ENCODE data around the gene STPG4.
A peak's percentile ranks its signal among the peaks of the same experiment; 100 is the strongest.

The STPG4 gene

DNA sequence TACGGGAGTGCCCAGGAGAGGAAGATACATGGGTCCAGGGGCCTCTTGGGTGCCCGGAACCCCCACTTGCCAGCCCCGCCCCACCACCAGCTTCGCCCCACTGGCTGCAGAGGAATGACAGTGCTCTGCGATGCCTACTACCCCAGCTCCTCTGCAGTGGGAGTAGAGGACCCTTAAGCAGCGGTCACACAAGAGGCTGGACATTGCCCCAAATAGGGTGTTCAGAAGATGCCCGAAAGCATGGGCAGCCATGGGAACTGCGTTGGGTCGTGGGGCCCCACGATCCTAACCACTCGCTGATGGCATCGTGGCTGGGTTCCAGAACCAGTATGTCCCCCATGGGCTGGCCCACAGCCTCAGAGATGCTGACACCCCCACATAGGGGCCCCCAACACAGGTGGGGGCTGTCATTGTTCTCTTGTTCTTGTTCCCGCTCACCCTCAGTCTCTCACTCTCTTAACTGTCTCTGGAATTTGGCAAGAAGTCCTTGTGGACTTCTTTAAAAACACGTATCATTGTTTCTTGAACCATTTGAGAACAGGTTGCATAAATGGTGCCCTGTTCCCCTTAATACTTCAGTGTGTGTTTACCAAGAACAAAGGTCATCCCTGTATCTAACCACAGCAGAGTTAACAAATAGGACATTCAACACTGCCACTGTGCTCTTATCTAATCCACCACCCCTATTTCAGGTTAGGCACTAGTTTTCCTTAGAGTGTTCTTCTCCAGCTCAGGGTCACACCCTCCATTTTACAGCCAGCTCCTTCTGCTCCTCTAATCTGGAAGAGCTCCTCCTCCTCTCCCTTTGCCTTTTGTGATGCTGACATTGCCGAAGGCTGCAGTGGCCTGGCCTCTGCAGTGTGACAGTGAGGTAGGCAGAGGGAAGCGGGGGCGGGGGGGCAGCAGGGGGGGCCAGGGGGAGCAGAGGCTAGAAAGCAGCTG is 76.3 kb downstream of the STPG4 start:
- WGBS: 94% methylated on average over 17 of the region's 17 CpGs
- no peak overlapping the region for H3K9ac ChIP-seq (ENCODE audit: low read length)

DNA sequence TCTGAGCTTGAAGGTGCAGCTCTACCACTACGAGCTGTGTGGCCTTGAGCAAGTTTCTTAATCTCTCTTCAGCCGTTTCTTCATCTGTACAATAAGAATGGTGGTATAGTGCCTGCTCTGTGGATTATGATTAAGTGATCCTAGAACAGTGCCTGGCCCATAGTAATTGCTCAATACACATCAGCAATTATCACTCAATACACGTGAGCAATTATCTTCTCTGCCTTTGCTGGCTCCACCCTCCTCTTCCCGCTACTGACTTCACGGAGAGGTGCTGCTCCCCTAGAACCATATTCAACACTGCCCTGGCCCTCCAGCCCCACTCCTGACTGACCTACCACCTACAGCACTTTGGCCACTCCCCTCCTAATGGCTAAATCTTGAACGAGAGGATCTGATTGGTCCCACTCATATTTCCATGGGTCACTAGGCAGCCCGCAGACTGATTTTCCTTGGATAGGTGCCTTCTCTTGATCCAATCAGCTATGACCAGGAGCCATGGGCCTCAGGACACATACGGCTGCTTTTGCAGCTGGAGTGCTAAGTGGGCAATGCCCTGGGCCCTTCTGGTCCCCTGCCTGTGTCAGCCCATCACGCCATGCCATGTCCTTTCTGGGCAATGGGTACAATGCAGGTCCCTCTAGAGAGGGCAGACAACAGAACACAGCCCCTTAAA is 77.5 kb downstream of the STPG4 start:
- H2BK120ac ChIP-seq (ENCODE audit: low read depth, low read length): peak overlapping the region; percentile 75
- H3K27ac ChIP-seq (ENCODE audit: low read length, poor library complexity, severe bottlenecking): peak overlapping the region; percentile 95
- H2AFZ ChIP-seq (ENCODE audit: low read depth, low read length): no peak overlapping the region
- WGBS: 89% methylated on average over 8 of the region's 9 CpGs
- peaks cover 18 to 30% of the 10 kb centered on the region in 2 experiments for H3K36me3 ChIP-seq (ENCODE audit: control insufficient read depth in 1 of 2, insufficient read depth in 2 of 2, low read depth in 1 of 2, low read length in 2 of 2)
- H3K23ac ChIP-seq (ENCODE audit: low read length in 2 of 2): no peak overlapping the region
- H3K4me1 ChIP-seq (ENCODE audit: control insufficient read depth, insufficient read depth, low read depth, low read length): peaks cover 36% of the 10 kb centered on the region
- H4K91ac ChIP-seq (ENCODE audit: low read length): peak overlapping the region; percentile 95
- no peak overlapping the region for H3K4me2 ChIP-seq (ENCODE audit: low read length, poor library complexity, severe bottlenecking)
- H2BK12ac ChIP-seq (ENCODE audit: low read length in 2 of 2): peak overlapping the region; percentile 96 to 98
- no peak overlapping the region for H3K4me3 ChIP-seq (ENCODE audit: insufficient read depth in 1 of 2, low read depth in 1 of 2, low read length in 2 of 2)
- H2BK5ac ChIP-seq (ENCODE audit: low read depth, low read length, poor library complexity, severe bottlenecking): peak overlapping the region; percentile 76
- H3K9ac ChIP-seq (ENCODE audit: low read length): no peak overlapping the region
- H3K27me3 ChIP-seq (ENCODE audit: control insufficient read depth in 1 of 2, insufficient read depth in 1 of 2, low read length in 2 of 2): no peaks in the 10 kb centered on the region
- peak overlapping the region; percentile 95 for H2BK15ac ChIP-seq (ENCODE audit: low read depth, poor library complexity, severe bottlenecking)
- peak overlapping the region; percentile 98 for H2AK5ac ChIP-seq (ENCODE audit: low read length, severe bottlenecking)
- H3K4ac ChIP-seq (ENCODE audit: low read depth in 1 of 2, low read length in 2 of 2): peak overlapping the region; percentile 56 to 92
- H3K9me3 ChIP-seq (ENCODE audit: control insufficient read depth, low read length): no peaks in the 10 kb centered on the region
- H3K79me1 ChIP-seq (replicated peaks; ENCODE audit: low read length, poor library complexity, severe bottlenecking): peaks cover 4% of the 10 kb centered on the region
- DNase-seq: no peak
- peak overlapping the region; percentile 95 to 97 for H3K18ac ChIP-seq (ENCODE audit: low read depth in 1 of 2, low read length in 2 of 2)
- H4K8ac ChIP-seq (ENCODE audit: low read length): peak overlapping the region; percentile 89
- peak overlapping the region in 1 of 2 experiments; percentile 83 for H3K14ac ChIP-seq (ENCODE audit: low read length in 2 of 2)

More for the DNA sequence above, 76.3 kb downstream of the STPG4 start:
- peak overlapping the region; percentile 14 to 61 for H2BK12ac ChIP-seq (ENCODE audit: low read length in 2 of 2)
- no peaks in the 10 kb centered on the region for H3K79me1 ChIP-seq (replicated peaks; ENCODE audit: low read length, poor library complexity, severe bottlenecking)
- peak overlapping the region; percentile 37 for H2BK120ac ChIP-seq (ENCODE audit: low read depth, low read length)
- H3K4me3 ChIP-seq (ENCODE audit: insufficient read depth in 1 of 2, low read depth in 1 of 2, low read length in 2 of 2): peak overlapping the region in 1 of 2 experiments; percentile 2
- H2BK5ac ChIP-seq (ENCODE audit: low read depth, low read length, poor library complexity, severe bottlenecking): no peak overlapping the region
- H3K4me2 ChIP-seq (ENCODE audit: low read length, poor library complexity, severe bottlenecking): no peak overlapping the region
- no peak overlapping the region for H3K23ac ChIP-seq (ENCODE audit: low read length in 2 of 2)
- H4K8ac ChIP-seq (ENCODE audit: low read length): no peak overlapping the region
- H2AK5ac ChIP-seq (ENCODE audit: low read length, severe bottlenecking): peak overlapping the region; percentile 98
- H3K4ac ChIP-seq (ENCODE audit: low read depth in 1 of 2, low read length in 2 of 2): peak overlapping the region; percentile 49 to 60
- no peak overlapping the region for H2AFZ ChIP-seq (ENCODE audit: low read depth, low read length)
- peaks cover 39% of the 10 kb centered on the region for H3K4me1 ChIP-seq (ENCODE audit: control insufficient read depth, insufficient read depth, low read depth, low read length)
- peak overlapping the region; percentile 85 for H4K91ac ChIP-seq (ENCODE audit: low read length)
- no peaks in the 10 kb centered on the region for H3K27me3 ChIP-seq (ENCODE audit: control insufficient read depth in 1 of 2, insufficient read depth in 1 of 2, low read length in 2 of 2)
- DNase-seq: no peak
- H3K27ac ChIP-seq (ENCODE audit: low read length, poor library complexity, severe bottlenecking): no peak overlapping the region
- no peaks in the 10 kb centered on the region for H3K9me3 ChIP-seq (ENCODE audit: control insufficient read depth, low read length)
- peak overlapping the region; percentile 16 to 59 for H3K18ac ChIP-seq (ENCODE audit: low read depth in 1 of 2, low read length in 2 of 2)
- peak overlapping the region in 1 of 2 experiments; percentile 72 for H3K14ac ChIP-seq (ENCODE audit: low read length in 2 of 2)
- H3K36me3 ChIP-seq (ENCODE audit: control insufficient read depth in 1 of 2, insufficient read depth in 2 of 2, low read depth in 1 of 2, low read length in 2 of 2): peaks cover 9 to 22% of the 10 kb centered on the region in 2 experiments
- H2BK15ac ChIP-seq (ENCODE audit: low read depth, poor library complexity, severe bottlenecking): peak overlapping the region; percentile 95

DNA sequence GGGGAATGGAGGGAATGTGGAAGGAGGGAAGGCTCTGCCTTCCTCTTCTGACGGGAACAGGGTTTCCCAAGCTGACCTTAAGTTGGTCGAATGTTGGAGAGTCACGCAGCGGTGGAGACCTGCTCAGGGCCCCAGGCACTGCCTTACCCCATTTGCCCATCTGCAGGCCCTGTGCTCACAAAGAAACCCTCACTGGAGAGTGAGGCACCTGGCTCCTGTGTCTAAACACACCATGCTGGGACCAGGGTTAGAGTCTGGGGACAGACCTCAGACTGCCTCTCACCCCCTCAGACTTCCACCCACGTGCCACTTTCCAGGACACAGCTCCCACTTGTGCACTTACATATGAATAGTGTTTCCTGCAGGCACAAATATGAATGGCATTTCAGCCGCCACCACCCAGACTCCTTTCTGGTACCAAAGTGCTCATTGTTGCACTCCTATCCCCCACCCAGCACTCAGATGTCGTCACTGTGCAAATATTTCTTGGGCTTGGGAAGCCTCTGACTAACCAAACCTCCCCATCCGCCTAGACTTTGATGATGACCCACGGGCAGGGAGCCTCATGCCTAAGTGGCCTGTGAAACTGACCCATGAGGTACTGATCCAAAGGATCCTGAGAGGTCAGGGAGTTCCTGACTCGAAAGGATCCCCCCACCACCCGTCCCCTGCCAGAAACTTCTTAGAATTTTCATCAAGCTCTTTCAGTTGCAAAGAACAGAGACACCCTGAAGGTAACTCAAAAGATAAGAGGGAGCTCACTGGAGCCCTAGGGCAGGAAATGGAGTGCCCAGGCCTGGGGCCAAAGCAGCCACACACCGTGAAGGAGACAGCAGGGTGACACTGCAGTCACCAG is 78.3 kb downstream of the STPG4 start:
- peak overlapping the region; percentile 95 to 97 for H3K18ac ChIP-seq (ENCODE audit: low read depth in 1 of 2, low read length in 2 of 2)
- H4K91ac ChIP-seq (ENCODE audit: low read length): peak overlapping the region; percentile 95
- peak overlapping the region; percentile 95 for H3K27ac ChIP-seq (ENCODE audit: low read length, poor library complexity, severe bottlenecking)
- H3K27me3 ChIP-seq (ENCODE audit: control insufficient read depth in 1 of 2, insufficient read depth in 1 of 2, low read length in 2 of 2): no peaks in the 10 kb centered on the region
- peaks cover 18 to 37% of the 10 kb centered on the region in 2 experiments for H3K36me3 ChIP-seq (ENCODE audit: control insufficient read depth in 1 of 2, insufficient read depth in 2 of 2, low read depth in 1 of 2, low read length in 2 of 2)
- peak overlapping the region; percentile 27 for H3K9ac ChIP-seq (ENCODE audit: low read length)
- H3K4me2 ChIP-seq (ENCODE audit: low read length, poor library complexity, severe bottlenecking): no peak overlapping the region
- peak; percentile 96 for DNase-seq
- no peak overlapping the region for H2AFZ ChIP-seq (ENCODE audit: low read depth, low read length)
- H2AK5ac ChIP-seq (ENCODE audit: low read length, severe bottlenecking): peak overlapping the region; percentile 98
- H2BK120ac ChIP-seq (ENCODE audit: low read depth, low read length): peak overlapping the region; percentile 92
- peak overlapping the region; percentile 89 for H4K8ac ChIP-seq (ENCODE audit: low read length)
- H3K4ac ChIP-seq (ENCODE audit: low read depth in 1 of 2, low read length in 2 of 2): peak overlapping the region; percentile 56 to 97
- 23% methylated on average over 12 of the region's 12 CpGs for WGBS
- H2BK15ac ChIP-seq (ENCODE audit: low read depth, poor library complexity, severe bottlenecking): peak overlapping the region; percentile 29
- H3K4me3 ChIP-seq (ENCODE audit: insufficient read depth in 1 of 2, low read depth in 1 of 2, low read length in 2 of 2): no peak overlapping the region
- peaks cover 41% of the 10 kb centered on the region for H3K4me1 ChIP-seq (ENCODE audit: control insufficient read depth, insufficient read depth, low read depth, low read length)
- no peak overlapping the region for H3K23ac ChIP-seq (ENCODE audit: low read length in 2 of 2)
- H2BK5ac ChIP-seq (ENCODE audit: low read depth, low read length, poor library complexity, severe bottlenecking): peak overlapping the region; percentile 76
- no peaks in the 10 kb centered on the region for H3K9me3 ChIP-seq (ENCODE audit: control insufficient read depth, low read length)
- peak overlapping the region in 1 of 2 experiments; percentile 11 for H3K14ac ChIP-seq (ENCODE audit: low read length in 2 of 2)
- peak overlapping the region; percentile 98 for H2BK12ac ChIP-seq (ENCODE audit: low read length in 2 of 2)
- peaks cover 5% of the 10 kb centered on the region for H3K79me1 ChIP-seq (replicated peaks; ENCODE audit: low read length, poor library complexity, severe bottlenecking)
